ENCODE results near the gene LATS2.

The LATS2 gene

GRCh38 chr13:21034603-21035191 lies 26.7 kb downstream of the LATS2 start:
- no peaks in the 10 kb centered on the region for H4K20me1 ChIP-seq (ENCODE audit: insufficient read depth, low read length)
- no peaks in the 10 kb centered on the region for H3K79me2 ChIP-seq (ENCODE audit: insufficient read depth, low read length)
- ATAC-seq (ENCODE audit: insufficient read depth, low read depth): no peak

GRCh38 chr13:21033856-21034602 lies 27.4 kb downstream of the LATS2 start:
- Histone ChIP-seq H3K4me3 (ENCODE audit: low read depth in 1 of 2, low read length in 2 of 2) (no peak overlapping the region), H3K36me3 (ENCODE audit: insufficient read depth, low read length) (no peaks in the 10 kb centered on the region), H3K4me1 (ENCODE audit: insufficient read depth, low read length) (no peaks in the 10 kb centered on the region), H3K9me3 (ENCODE audit: insufficient read depth, low read length, severe bottlenecking) (no peaks in the 10 kb centered on the region), H3K4me2 (ENCODE audit: insufficient read depth, low read length) (no peak overlapping the region), H2AFZ (ENCODE audit: low read depth, low read length) (no peak overlapping the region), H3K9ac (ENCODE audit: low read depth, low read length) (no peak overlapping the region), H3K27me3 (ENCODE audit: insufficient read depth, low read length, poor library complexity) (no peaks in the 10 kb centered on the region), H3K27ac (ENCODE audit: low read length) (no peak overlapping the region), H4K20me1 (ENCODE audit: insufficient read depth, low read length) (no peaks in the 10 kb centered on the region), H3K79me2 (ENCODE audit: insufficient read depth, low read length) (no peaks in the 10 kb centered on the region)
- DNase-seq (no peak), ATAC-seq (ENCODE audit: insufficient read depth, low read depth) (no peak)
- no peak for TF ChIP-seq EZH2 (IDR thresholded peaks at IDR 0.05; ENCODE audit: borderline replicate concordance, low read depth, low read length, severe bottlenecking)
- TF ChIP-seq, protein P1, sequence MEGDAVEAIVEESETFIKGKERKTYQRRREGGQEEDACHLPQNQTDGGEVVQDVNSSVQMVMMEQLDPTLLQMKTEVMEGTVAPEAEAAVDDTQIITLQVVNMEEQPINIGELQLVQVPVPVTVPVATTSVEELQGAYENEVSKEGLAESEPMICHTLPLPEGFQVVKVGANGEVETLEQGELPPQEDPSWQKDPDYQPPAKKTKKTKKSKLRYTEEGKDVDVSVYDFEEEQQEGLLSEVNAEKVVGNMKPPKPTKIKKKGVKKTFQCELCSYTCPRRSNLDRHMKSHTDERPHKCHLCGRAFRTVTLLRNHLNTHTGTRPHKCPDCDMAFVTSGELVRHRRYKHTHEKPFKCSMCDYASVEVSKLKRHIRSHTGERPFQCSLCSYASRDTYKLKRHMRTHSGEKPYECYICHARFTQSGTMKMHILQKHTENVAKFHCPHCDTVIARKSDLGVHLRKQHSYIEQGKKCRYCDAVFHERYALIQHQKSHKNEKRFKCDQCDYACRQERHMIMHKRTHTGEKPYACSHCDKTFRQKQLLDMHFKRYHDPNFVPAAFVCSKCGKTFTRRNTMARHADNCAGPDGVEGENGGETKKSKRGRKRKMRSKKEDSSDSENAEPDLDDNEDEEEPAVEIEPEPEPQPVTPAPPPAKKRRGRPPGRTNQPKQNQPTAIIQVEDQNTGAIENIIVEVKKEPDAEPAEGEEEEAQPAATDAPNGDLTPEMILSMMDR (IDR thresholded peaks at IDR 0.05; ENCODE audit: borderline replicate concordance, extremely low read depth, low read length, poor library complexity, severe bottlenecking): no peak

More at GRCh38 chr13:21034603-21035191, 26.7 kb downstream of the LATS2 start:
- no peak overlapping the region for H3K27ac ChIP-seq (ENCODE audit: low read length)
- DNase-seq: no peak
- H3K27me3 ChIP-seq (ENCODE audit: insufficient read depth, low read length, poor library complexity): no peaks in the 10 kb centered on the region
- no peak overlapping the region for H2AFZ ChIP-seq (ENCODE audit: low read depth, low read length)
- H3K4me3 ChIP-seq (ENCODE audit: low read depth in 1 of 2, low read length in 2 of 2): no peak overlapping the region
- TF ChIP-seq, protein P1 (IDR thresholded peaks at IDR 0.05; ENCODE audit: borderline replicate concordance, extremely low read depth, low read length, poor library complexity, severe bottlenecking): no peak
- no peak for TF ChIP-seq EZH2 (IDR thresholded peaks at IDR 0.05; ENCODE audit: borderline replicate concordance, low read depth, low read length, severe bottlenecking)
- H3K9ac ChIP-seq (ENCODE audit: low read depth, low read length): no peak overlapping the region
- no peaks in the 10 kb centered on the region for H3K4me1 ChIP-seq (ENCODE audit: insufficient read depth, low read length)
- no peaks in the 10 kb centered on the region for H3K9me3 ChIP-seq (ENCODE audit: insufficient read depth, low read length, severe bottlenecking)
- no peak overlapping the region for H3K4me2 ChIP-seq (ENCODE audit: insufficient read depth, low read length)
- H3K36me3 ChIP-seq (ENCODE audit: insufficient read depth, low read length): no peaks in the 10 kb centered on the region

GRCh38 chr13:21033212-21033840 lies 28.1 kb downstream of the LATS2 start:
- no peak for ATAC-seq (ENCODE audit: insufficient read depth, low read depth)
- TF ChIP-seq, protein P1 (IDR thresholded peaks at IDR 0.05; ENCODE audit: borderline replicate concordance, extremely low read depth, low read length, poor library complexity, severe bottlenecking): no peak
- no peak for TF ChIP-seq EZH2 (IDR thresholded peaks at IDR 0.05; ENCODE audit: borderline replicate concordance, low read depth, low read length, severe bottlenecking)
- Histone ChIP-seq H3K79me2 (ENCODE audit: insufficient read depth, low read length) (no peaks in the 10 kb centered on the region), H3K4me1 (ENCODE audit: insufficient read depth, low read length) (no peaks in the 10 kb centered on the region), H3K27me3 (ENCODE audit: insufficient read depth, low read length, poor library complexity) (no peaks in the 10 kb centered on the region), H4K20me1 (ENCODE audit: insufficient read depth, low read length) (no peaks in the 10 kb centered on the region), H3K4me2 (ENCODE audit: insufficient read depth, low read length) (no peak overlapping the region), H3K9ac (ENCODE audit: low read depth, low read length) (no peak overlapping the region), H2AFZ (ENCODE audit: low read depth, low read length) (no peak overlapping the region), H3K4me3 (ENCODE audit: low read depth in 1 of 2, low read length in 2 of 2) (no peak overlapping the region), H3K27ac (ENCODE audit: low read length) (no peak overlapping the region), H3K9me3 (ENCODE audit: insufficient read depth, low read length, severe bottlenecking) (no peaks in the 10 kb centered on the region), H3K36me3 (ENCODE audit: insufficient read depth, low read length) (no peaks in the 10 kb centered on the region)
- no peak for DNase-seq

Measured in DND-41 (cell line).